Suppressor macrophage (primary cell): ENCODE results near the gene AP3S2.
"Not testable (repeated sequence)": the region's sequence is repeated elsewhere in the genome, so short reads cannot be mapped to it uniquely, and the experiment has no call there.

Experiments used
- DNase-seq, 4 experiments: peaks; one replicate each; pipeline ENCODE4 v3.0.0-alpha.2; 2020 to 2022

The AP3S2 gene

GRCh38 chr15:89834465-89835175 is 59.2 kb downstream of the AP3S2 start:
- DNase-seq: not testable (repeated sequence)

- no peak for DNase-seq
Observed at GRCh38 chr15:89833966-89834365, 59.8 kb downstream of the AP3S2 start.

GRCh38 chr15:89830639-89831038 is 63.2 kb downstream of the AP3S2 start:
- DNase-seq: no peak

GRCh38 chr15:89829616-89830440 is 64.0 kb downstream of the AP3S2 start:
- peak in 1 of 4 experiments; percentile 42 for DNase-seq

GRCh38 chr15:89829161-89829560 is 64.6 kb downstream of the AP3S2 start:
- no peak for DNase-seq

- DNase-seq: peak; percentile 78 to 90 (median 85)
Observed at GRCh38 chr15:89828281-89829145, 65.3 kb downstream of the AP3S2 start.

GRCh38 chr15:89827829-89828228 is 66.0 kb downstream of the AP3S2 start:
- no peak for DNase-seq

- peak in 2 of 4 experiments; percentile 27 to 42 for DNase-seq
Observed at GRCh38 chr15:89826671-89827655, 66.8 kb downstream of the AP3S2 start.

GRCh38 chr15:89825271-89825940 is 68.4 kb downstream of the AP3S2 start:
- DNase-seq: peak; percentile 80 to 95 (median 85)

- DNase-seq: no peak
Observed at GRCh38 chr15:89824607-89824867, 69.3 kb downstream of the AP3S2 start.

- DNase-seq: no peak
Observed at GRCh38 chr15:89823836-89824606, 69.8 kb downstream of the AP3S2 start.

- DNase-seq: peak; percentile 72 to 87 (median 86)
Observed at GRCh38 chr15:89822951-89823711, 70.7 kb downstream of the AP3S2 start.

GRCh38 chr15:89822611-89822950 is 71.2 kb downstream of the AP3S2 start:
- DNase-seq: no peak

GRCh38 chr15:89822026-89822425 is 71.8 kb downstream of the AP3S2 start:
- DNase-seq: peak; percentile 78 to 87 (median 87)

- DNase-seq: peak; percentile 94 to 98 (median 94)
Observed at GRCh38 chr15:89820666-89821611, 72.9 kb downstream of the AP3S2 start.

- no peak for DNase-seq
Observed at GRCh38 chr15:89818287-89818686, 75.5 kb downstream of the AP3S2 start.

- no peak for DNase-seq
Observed at GRCh38 chr15:89817701-89818280, 76.0 kb downstream of the AP3S2 start.

GRCh38 chr15:89815769-89816168 is 78.0 kb downstream of the AP3S2 start:
- no peak for DNase-seq
